GM23338 (cell line): ENCODE data around the gene RNF157. TPM values are rescaled to one million over a fixed set of nuclear protein-coding genes. Genes with fewer than 3 reads are reported as not detected.

ENCODE experiments used
- ATAC-seq: fragments of 200-7000 bp; cut with Tn5 transposase; 3 replicates; pipeline ENCODE4 v1.9.1; 2020
- DNase-seq: peaks from one replicate; pipeline ENCODE4 v3.0.0-alpha.2; 2015; ENCODE audit warnings: low spot score
- H2AFZ ChIP-seq: fragments of 200-600 bp; sonication (generic); 2 replicates; pipeline ENCODE4 v1.8.0; 2016; ENCODE audit warnings: antibody characterized with exemption, mild to moderate bottlenecking, moderate library complexity
- H3F3A ChIP-seq: fragments of 200-600 bp; sonication (generic); replicated peaks from 2 replicates; pipeline ENCODE4 v1.8.0; 2017; ENCODE audit warnings: antibody characterized with exemption, mixed run types, low read depth
- H3K27ac ChIP-seq: fragments of 200-600 bp; sonication (generic); 2 replicates; pipeline ENCODE4 v1.6.1; 2016; ENCODE audit warnings: low read depth
- H3K27me3 ChIP-seq: fragments of 200-600 bp; sonication (generic); 2 replicates; pipeline ENCODE4 v1.8.0; 2016; ENCODE audit warnings: mild to moderate bottlenecking, mixed run types, moderate library complexity; ENCODE audit not compliant: insufficient read depth
- H3K36me3 ChIP-seq: fragments of 200-600 bp; sonication (generic); 2 replicates; pipeline ENCODE4 v1.8.0; 2016; ENCODE audit warnings: mild to moderate bottlenecking; ENCODE audit not compliant: insufficient read depth
- H3K4me1 ChIP-seq: fragments of 200-600 bp; sonication (generic); 2 replicates; pipeline ENCODE4 v1.8.0; 2016; ENCODE audit warnings: mild to moderate bottlenecking, moderate library complexity; ENCODE audit not compliant: insufficient read depth
- H3K4me2 ChIP-seq: fragments of 200-600 bp; sonication (generic); 2 replicates; pipeline ENCODE4 v1.7.1; 2017; ENCODE audit warnings: mixed run types
- H3K4me3 ChIP-seq: fragments of 200-600 bp; sonication (generic); 2 replicates; pipeline ENCODE4 v1.6.1; 2016; ENCODE audit warnings: mixed run types
- H3K79me2 ChIP-seq: fragments of 200-600 bp; sonication (generic); replicated peaks from 2 replicates; pipeline ENCODE4 v1.8.0; 2017; ENCODE audit warnings: mild to moderate bottlenecking; ENCODE audit not compliant: insufficient read depth
- H3K9me2 ChIP-seq: fragments of 200-600 bp; sonication (generic); 2 replicates; pipeline ENCODE4 v1.8.0; 2017; ENCODE audit not compliant: insufficient read depth
- H4K20me1 ChIP-seq: fragments of 200-600 bp; sonication (generic); replicated peaks from 2 replicates; pipeline ENCODE4 v1.8.0; 2017; ENCODE audit warnings: mild to moderate bottlenecking; ENCODE audit not compliant: insufficient read depth
- H3K27ac Mint-ChIP-seq: 2 replicates; pipeline ENCODE4 v1.8.0; 2020; ENCODE audit warnings: inconsistent platforms, mild to moderate bottlenecking, moderate library complexity, mixed read lengths
- H3K27me3 Mint-ChIP-seq: 3 replicates; pipeline ENCODE4 v1.8.0; 2022; ENCODE audit warnings: low read depth, mild to moderate bottlenecking, moderate library complexity, mixed read lengths, inconsistent platforms; ENCODE audit not compliant: insufficient read depth, poor library complexity
- H3K36me3 Mint-ChIP-seq: 3 replicates; pipeline ENCODE4 v1.8.0; 2021; ENCODE audit warnings: low read depth, mild to moderate bottlenecking, inconsistent platforms, moderate library complexity, mixed read lengths
- H3K4me1 Mint-ChIP-seq: 3 replicates; pipeline ENCODE4 v1.8.0; 2020; ENCODE audit warnings: mild to moderate bottlenecking, inconsistent platforms, mixed read lengths
- H3K4me3 Mint-ChIP-seq: 3 replicates; pipeline ENCODE4 v1.8.0; 2021; ENCODE audit warnings: moderate library complexity, mild to moderate bottlenecking, inconsistent platforms, mixed read lengths
- H3K9me3 Mint-ChIP-seq: 3 replicates; pipeline ENCODE4 v1.8.0; 2020; ENCODE audit warnings: moderate library complexity, mild to moderate bottlenecking, inconsistent platforms, mixed read lengths
- CTCF ChIP-seq, 2 experiments: fragments of 200-600 bp in 1 of 2; sonication (generic) in 1 of 2; conservative IDR thresholded peaks; 2 replicates each; pipeline versions ENCODE4 v1.5.1 to v1.6.1; 2016 to 2017; ENCODE audit warnings: antibody characterized with exemption in 2 of 2, low read depth in 2 of 2, mild to moderate bottlenecking in 2 of 2, moderate library complexity in 1 of 2
- EZH2 ChIP-seq: fragments of 200-600 bp; sonication (generic); IDR thresholded peaks from one replicate; pipeline ENCODE4 v1.8.0; 2017; ENCODE audit warnings: antibody characterized with exemption, mild to moderate bottlenecking, low read depth; ENCODE audit not compliant: unreplicated experiment
- EZH2phosphoT487 ChIP-seq: fragments of 200-600 bp; sonication (generic); IDR thresholded peaks from one replicate; pipeline ENCODE4 v1.8.1; 2018; ENCODE audit warnings: antibody characterized with exemption; ENCODE audit not compliant: unreplicated experiment
- POLR2AphosphoS5 ChIP-seq: IDR thresholded peaks from 2 replicates; pipeline ENCODE4 v1.6.1; 2016; ENCODE audit warnings: antibody characterized with exemption, low read depth
- REST ChIP-seq: IDR thresholded peaks from one replicate; pipeline ENCODE4 v1.6.1; 2018; ENCODE audit warnings: antibody characterized with exemption; ENCODE audit not compliant: unreplicated experiment
- STAT1 ChIP-seq: IDR thresholded peaks from one replicate; pipeline ENCODE4 v1.6.1; 2016; ENCODE audit warnings: antibody characterized with exemption; ENCODE audit not compliant: unreplicated experiment
- polyA plus RNA-seq: library from polyadenylated mRNA; unstranded; fragments of >200 nt; fragmentation: Nextera tagmentation; extraction: Ambion mirVana; gene quantifications from 2 replicates; pipeline ENCODE4 v1.2.1, GENCODE V29; 2016
- total RNA-seq: library from RNA; depleted of rRNA; stranded (reverse); fragments of >200 nt; shearing (Covaris generic); gene quantifications from 2 replicates; pipeline ENCODE4 v1.2.3, GENCODE V29; 2014

RNF157 gene
- total and polyA plus RNA-seq, 2 experiments from 2014 or later: 7.8 to 11.7 TPM

GRCh38 chr17:76131692-76132573 is 108.4 kb downstream of the RNF157 start:
- peak overlapping the region; percentile 45; the same call in 1 of the 2 replicates for H3K27ac Mint-ChIP-seq
- H3K4me3 Mint-ChIP-seq: peak overlapping the region; percentile 48
- Histone ChIP-seq H3K4me3 (peak overlapping the region; percentile 85), H3K36me3 (no peaks in the 10 kb centered on the region), H2AFZ (no peak overlapping the region), H3K79me2 (no peaks in the 10 kb centered on the region), H3F3A (peaks cover 23% of the 10 kb centered on the region), H3K9me2 (no peaks in the 10 kb centered on the region), H3K27ac (peak overlapping the region; percentile 79; the same call in 1 of the 2 replicates), H3K4me2 (peak overlapping the region; percentile 91), H3K27me3 (peaks cover 53% of the 10 kb centered on the region), H4K20me1 (no peaks in the 10 kb centered on the region), H3K4me1 (peaks cover 61% of the 10 kb centered on the region)
- peak; percentile 24 for DNase-seq
- peaks cover 43% of the 10 kb centered on the region for H3K27me3 Mint-ChIP-seq
- TF ChIP-seq POLR2AphosphoS5 (0 out of 2 replicates have a peak, but pooled peaks have one; percentile 11), STAT1 (no peak)
- peaks cover 53% of the 10 kb centered on the region for H3K4me1 Mint-ChIP-seq
- H3K36me3 Mint-ChIP-seq: no peaks in the 10 kb centered on the region
- peak; percentile 18 for ATAC-seq
- H3K9me3 Mint-ChIP-seq: no peaks in the 10 kb centered on the region; the same call in 2 of the 3 replicates

GRCh38 chr17:76131051-76131691 is 109.1 kb downstream of the RNF157 start:
- H3K27me3 ChIP-seq: peaks cover 46% of the 10 kb centered on the region
- peak overlapping the region; percentile 78 for H2AFZ ChIP-seq
- Mint-ChIP-seq H3K27ac (peak overlapping the region; percentile 45; the same call in 1 of the 2 replicates), H3K27me3 (peaks cover 36% of the 10 kb centered on the region), H3K4me1 (peaks cover 52% of the 10 kb centered on the region), H3K9me3 (no peaks in the 10 kb centered on the region; the same call in 2 of the 3 replicates), H3K36me3 (no peaks in the 10 kb centered on the region), H3K4me3 (peak overlapping the region; percentile 48; the same call in 2 of the 3 replicates)
- no peaks in the 10 kb centered on the region for H4K20me1 ChIP-seq
- TF ChIP-seq POLR2AphosphoS5 (no peak), CTCF (conservative IDR thresholded peaks at IDR 0.05; ENCODE audit: low read depth in 2 of 2) (peak in 1 of 2 experiments; percentile 15; a peak in 1 of 4 replicates)
- ATAC-seq (no peak), DNase-seq (peak; percentile 50)
- peaks cover 53% of the 10 kb centered on the region for H3K4me1 ChIP-seq
- peaks cover 24% of the 10 kb centered on the region for H3F3A ChIP-seq
- H3K9me2 ChIP-seq: no peaks in the 10 kb centered on the region
- no peaks in the 10 kb centered on the region for H3K36me3 ChIP-seq
- H3K4me3 ChIP-seq: peak overlapping the region; percentile 85
- H3K4me2 ChIP-seq: peak overlapping the region; percentile 91
- no peaks in the 10 kb centered on the region for H3K79me2 ChIP-seq
- H3K27ac ChIP-seq: no peak overlapping the region

DNA sequence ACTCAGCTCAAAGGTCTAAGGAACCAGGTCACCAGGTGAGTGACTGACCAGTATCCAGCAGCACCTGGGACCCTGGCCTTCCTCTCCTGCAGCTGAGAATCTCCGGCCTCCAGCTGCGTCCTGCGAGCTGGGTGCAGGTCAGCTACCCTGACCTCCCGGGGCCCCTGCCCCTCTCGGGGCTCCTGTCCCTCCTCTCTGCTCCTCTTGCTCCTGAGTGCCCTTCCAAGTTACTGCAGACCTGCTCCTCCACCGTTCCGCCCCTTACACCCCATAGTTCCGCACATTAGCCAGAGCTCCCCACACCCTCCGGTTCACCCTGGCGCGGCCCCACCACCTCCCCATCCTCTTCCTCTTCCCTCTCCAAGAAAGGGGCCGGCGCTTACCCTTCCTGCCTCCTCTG is 109.8 kb downstream of the RNF157 start:
- Histone ChIP-seq H3K9me2 (no peaks in the 10 kb centered on the region), H2AFZ (peak overlapping the region; percentile 78), H3K27ac (no peak overlapping the region), H3K36me3 (no peaks in the 10 kb centered on the region), H3K79me2 (no peaks in the 10 kb centered on the region), H3K4me3 (peak overlapping the region; percentile 85), H4K20me1 (no peaks in the 10 kb centered on the region), H3K27me3 (peaks cover 39% of the 10 kb centered on the region), H3K4me2 (peak overlapping the region; percentile 91), H3K4me1 (peaks cover 46% of the 10 kb centered on the region), H3F3A (peaks cover 24% of the 10 kb centered on the region)
- Mint-ChIP-seq H3K27me3 (peaks cover 36% of the 10 kb centered on the region), H3K27ac (no peak overlapping the region), H3K36me3 (no peaks in the 10 kb centered on the region), H3K4me1 (peaks cover 49% of the 10 kb centered on the region), H3K9me3 (no peaks in the 10 kb centered on the region; the same call in 2 of the 3 replicates), H3K4me3 (peak overlapping the region; percentile 26; the same call in 1 of the 3 replicates)
- TF ChIP-seq REST (no peak), EZH2phosphoT487 (no peak), EZH2 (peak; percentile 4)
- DNase-seq: peak; percentile 43
- ATAC-seq: no peak
